Sigmoid colon (tissue), 7 donors: ENCODE results near the gene CACNB2. TPM values are rescaled to one million over a fixed set of nuclear protein-coding genes. Genes with fewer than 3 reads are reported as not detected.
"Not testable (repeated sequence)": the region's sequence is repeated elsewhere in the genome, so short reads cannot be mapped to it uniquely, and the experiment has no call there.

Experiments
- DNase-seq: peaks from one replicate; pipeline ENCODE4 v3.0.0-alpha.2; 2019
- H3K27ac ChIP-seq, 4 donors: fragments of 200-600 bp; sonication (generic); one replicate each; pipeline ENCODE4 v1.5.1; 2016 to 2019; ENCODE audit warnings: mild to moderate bottlenecking in 1 of 4
- H3K27me3 ChIP-seq, 3 donors: fragments of 200-600 bp; sonication (generic); one replicate each; pipeline ENCODE4 v1.5.1; 2019; ENCODE audit warnings: mild to moderate bottlenecking in 1 of 3
- H3K36me3 ChIP-seq, 4 donors: fragments of 200-600 bp; sonication (generic); one replicate each; pipeline ENCODE4 v1.5.1; 2016 to 2019
- H3K4me1 ChIP-seq, 4 donors: fragments of 200-600 bp; sonication (generic); one replicate each; pipeline ENCODE4 v1.5.1; 2017 to 2019
- H3K4me3 ChIP-seq, 4 donors: fragments of 200-600 bp; sonication (generic); one replicate each; pipeline ENCODE4 v1.5.1; 2017 to 2019; ENCODE audit warnings: mild to moderate bottlenecking in 2 of 4, moderate library complexity in 1 of 4
- H3K9me3 ChIP-seq, 4 donors: fragments of 200-600 bp in 3 of 4; sonication (generic) in 3 of 4; one replicate each; pipeline versions ENCODE4 v1.5.1 to v1.6.1; 2013 to 2019
- CTCF ChIP-seq, 4 experiments: fragments of 450-650 bp in 3 of 4; fragments of 200-600 bp in 1 of 4; IDR thresholded peaks; one replicate each; pipeline ENCODE4 v1.5.1; 2016 to 2019; ENCODE audit warnings: antibody characterized with exemption in 4 of 4, mild to moderate bottlenecking in 3 of 4, moderate library complexity in 2 of 4
- EP300 ChIP-seq, 4 donors: sonication (generic); formaldehyde crosslinking; IDR thresholded peaks; one replicate each; pipeline ENCODE4 v1.6.1; 2017; ENCODE audit warnings: antibody characterized with exemption in 4 of 4
- POLR2A ChIP-seq, 2 donors: fragments of 450-650 bp; IDR thresholded peaks; one replicate each; pipeline ENCODE4 v1.6.1; 2016; ENCODE audit warnings: antibody characterized with exemption in 2 of 2, mild to moderate bottlenecking in 2 of 2, moderate library complexity in 2 of 2
- POLR2AphosphoS5 ChIP-seq, 4 donors: sonication (generic); formaldehyde crosslinking; IDR thresholded peaks; one replicate each; pipeline ENCODE4 v1.6.1; 2017; ENCODE audit warnings: antibody characterized with exemption in 4 of 4
- WGBS, 2 donors: extraction: QIAGEN DNeasy Blood & Tissue Kit; methylation state at CpG; one replicate each; pipeline ENCODE4 v1.1.7; 2013; 5-methylcytosine and 5-hydroxymethylcytosine counted together
- intact Hi-C: fragments of 100-400 bp; cut with DNase I; formaldehyde crosslinking; loops from one replicate; pipeline ENCODE4 v1.15.1; 2023
- polyA plus RNA-seq, 3 donors: library from polyadenylated mRNA; stranded (reverse); fragments of 200-250 nt; gene quantifications; one replicate each; pipeline ENCODE4 v1.2.3, GENCODE V29; 2013
- total RNA-seq, 4 donors: library from RNA; depleted of rRNA; stranded (reverse); fragments of >200 nt; gene quantifications; one replicate each; pipeline ENCODE4 v1.1.0, GENCODE V29; 2016
- donor health status: healthy with polysubstance abuse.
- donor health status: Bipolar disorder and iron deficiency.
- donor health status: healthy.

Gene CACNB2
- total and polyA plus RNA-seq, 7 donors = 1.2 to 85.3 (median 36.0) TPM

GRCh38 chr10:18566177-18566576 is 426.0 kb downstream of the CACNB2 start:
- Histone ChIP-seq H3K4me3 (no peak overlapping the region), H3K4me1 (no peaks in the 10 kb centered on the region), H3K36me3 (no peaks in the 10 kb centered on the region), H3K27me3 (no peaks in the 10 kb centered on the region), H3K9me3 (peaks cover 0 to 8% (median 4%) of the 10 kb centered on the region in 4 donors), H3K27ac (no peak overlapping the region)
- no peak for DNase-seq
- no peak for TF ChIP-seq POLR2AphosphoS5 (IDR thresholded peaks at IDR 0.05)
- TF ChIP-seq EP300 (IDR thresholded peaks at IDR 0.05) = no peak
- no peak for TF ChIP-seq CTCF (IDR thresholded peaks at IDR 0.05)
- TF ChIP-seq POLR2A (IDR thresholded peaks at IDR 0.05) = no peak
- 86 to 98% methylated on average over 4 of the region's 4 CpGs for WGBS, 2 donors
- intact Hi-C loops = no loop called here

GRCh38 chr10:18567343-18567856 is 427.2 kb downstream of the CACNB2 start:
- DNase-seq = no peak
- Histone ChIP-seq H3K9me3 (peaks cover 0 to 8% (median 5%) of the 10 kb centered on the region in 4 donors), H3K4me1 (no peaks in the 10 kb centered on the region), H3K4me3 (no peak overlapping the region), H3K27me3 (no peaks in the 10 kb centered on the region), H3K27ac (no peak overlapping the region), H3K36me3 (no peaks in the 10 kb centered on the region)
- TF ChIP-seq POLR2AphosphoS5 (IDR thresholded peaks at IDR 0.05) (no peak), CTCF (IDR thresholded peaks at IDR 0.05) (no peak), POLR2A (IDR thresholded peaks at IDR 0.05) (no peak), EP300 (IDR thresholded peaks at IDR 0.05) (no peak)
- 97 to 98% methylated on average over 3 of the region's 3 CpGs for whole genome bisulfite sequencing, 2 donors
- intact Hi-C loops = no loop called here

DNA sequence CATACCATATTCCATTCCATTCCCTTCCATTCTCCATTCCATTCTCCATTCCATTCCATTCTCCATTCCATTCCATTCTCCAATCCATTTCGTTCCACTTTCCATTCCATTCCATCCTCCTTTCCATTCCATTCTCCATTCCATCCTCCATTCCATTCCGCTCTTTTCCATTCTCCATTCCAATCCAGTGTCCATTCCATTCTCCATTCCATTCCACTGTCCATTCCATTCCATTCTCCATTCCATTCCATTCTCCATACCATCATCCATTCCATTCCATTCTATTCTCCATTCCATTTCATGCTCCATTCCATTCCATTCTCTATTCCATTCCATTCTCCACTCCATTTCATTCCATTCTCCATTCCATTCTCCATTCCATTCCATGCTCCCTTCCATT is 430.2 kb downstream of the CACNB2 start:
- WGBS, 2 donors = 97 to 99% methylated on average over 2 of the region's 2 CpGs

DNA sequence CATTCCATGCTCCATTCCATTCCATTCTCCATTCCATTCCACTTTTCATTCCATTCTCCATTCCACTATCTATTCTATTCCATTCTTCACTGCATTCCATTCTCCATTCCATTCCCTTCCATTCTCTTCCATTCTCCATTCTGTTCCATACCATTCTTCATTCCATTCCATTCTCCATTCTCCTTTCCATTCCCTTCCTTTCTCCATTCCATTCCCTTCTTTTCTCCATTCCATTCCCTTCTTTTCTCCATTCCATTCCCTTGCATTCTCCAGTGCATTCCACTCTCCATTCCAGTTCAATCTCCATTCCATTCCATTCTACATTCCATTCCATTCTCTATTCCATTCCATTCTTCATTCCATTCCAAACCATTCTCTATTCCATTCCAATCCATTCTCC is 430.9 kb downstream of the CACNB2 start:
- Histone ChIP-seq H3K9me3 (peaks cover 0 to 8% (median 4%) of the 10 kb centered on the region in 4 donors), H3K27ac (no peak overlapping the region), H3K36me3 (peaks cover 0 to 2% (median 0%) of the 10 kb centered on the region in 4 donors), H3K4me3 (no peak overlapping the region), H3K4me1 (no peaks in the 10 kb centered on the region), H3K27me3 (no peaks in the 10 kb centered on the region)
- no peak for DNase-seq
- intact Hi-C loops = no loop called here
- TF ChIP-seq POLR2A (IDR thresholded peaks at IDR 0.05) = no peak
- TF ChIP-seq CTCF (IDR thresholded peaks at IDR 0.05) = no peak
- no peak for TF ChIP-seq POLR2AphosphoS5 (IDR thresholded peaks at IDR 0.05)
- TF ChIP-seq EP300 (IDR thresholded peaks at IDR 0.05) = no peak

More for the DNA sequence above, 430.2 kb downstream of the CACNB2 start:
- H3K4me3 ChIP-seq, intact Hi-C loops, H3K27ac ChIP-seq, H3K36me3 ChIP-seq, H3K4me1 ChIP-seq, DNase-seq, H3K27me3 ChIP-seq, H3K9me3 ChIP-seq: not testable (repeated sequence)

- no peaks in the 10 kb centered on the region for H3K4me1 ChIP-seq
- no peak for DNase-seq
- no peak for TF ChIP-seq POLR2AphosphoS5 (IDR thresholded peaks at IDR 0.05)
- no peak for TF ChIP-seq CTCF (IDR thresholded peaks at IDR 0.05)
- TF ChIP-seq EP300 (IDR thresholded peaks at IDR 0.05) = no peak
- no peak for TF ChIP-seq POLR2A (IDR thresholded peaks at IDR 0.05)
- intact Hi-C loops = no loop called here
- no peak overlapping the region for H3K27ac ChIP-seq
- H3K27me3 ChIP-seq = no peaks in the 10 kb centered on the region
- 98% methylated on average over 1 of the region's 1 CpG for WGBS, 2 donors
- H3K36me3 ChIP-seq = peaks cover 0 to 5% (median 0%) of the 10 kb centered on the region in 4 donors
- H3K4me3 ChIP-seq = no peak overlapping the region
- H3K9me3 ChIP-seq = peaks cover 0 to 5% (median 3%) of the 10 kb centered on the region in 4 donors
These were observed 431.6 kb downstream of the CACNB2 start for GRCh38 chr10:18571780-18572179.
